K562 (cell line): ENCODE results near the gene KIF19. TPM values are rescaled to one million over a fixed set of nuclear protein-coding genes. Genes with fewer than 3 reads are reported as not detected.

Experiments used
- BCOR ChIP-seq: fragments of 450-650 bp; IDR thresholded peaks from 2 replicates; pipeline ENCODE4 v1.6.1; 2016
- CBFA2T2 ChIP-seq: fragments of 450-650 bp; conservative IDR thresholded peaks from 2 replicates; pipeline ENCODE4 v1.6.1; 2017; ENCODE audit warnings: mild to moderate bottlenecking
- CBX3 ChIP-seq, 2 experiments: IDR thresholded peaks; 1 replicate in 1 of 2; 2 replicates in 1 of 2; pipeline ENCODE4 v1.6.1; 2012; ENCODE audit warnings: inconsistent platforms in 2 of 2, low read length in 2 of 2, borderline replicate concordance in 1 of 2, control low read depth in 1 of 2
- CBX8 ChIP-seq: fragments of 200-600 bp; sonication (generic); IDR thresholded peaks from 2 replicates; pipeline ENCODE4 v1.6.1; 2012; ENCODE audit warnings: borderline replicate concordance, mixed run types, low read depth, mild to moderate bottlenecking, moderate library complexity, mixed read lengths, low read length, control low read depth, inconsistent platforms; ENCODE audit not compliant: poor library complexity, severe bottlenecking; ENCODE audit errors: extremely low read depth
- CHD2 ChIP-seq: IDR thresholded peaks from 2 replicates; pipeline ENCODE4 v1.6.1; 2011; ENCODE audit warnings: low read depth, low read length
- CREBBP ChIP-seq: IDR thresholded peaks from one replicate; pipeline ENCODE4 v1.6.1; 2012; ENCODE audit warnings: low read depth, mild to moderate bottlenecking, control low read depth, inconsistent platforms, low read length
- DACH1 ChIP-seq: fragments of 450-650 bp; IDR thresholded peaks from 2 replicates; pipeline ENCODE4 v1.6.1; 2018; ENCODE audit not compliant: partially characterized antibody
- IRF2 ChIP-seq: sonication (generic); formaldehyde crosslinking; IDR thresholded peaks from 2 replicates; pipeline ENCODE4 v1.8.1; 2022; ENCODE audit warnings: mild to moderate bottlenecking, missing genetic modification reagents
- JUNB ChIP-seq: fragments of 450-650 bp; formaldehyde crosslinking; conservative IDR thresholded peaks from 2 replicates; pipeline ENCODE4 v1.4.0; 2020; ENCODE audit warnings: mild to moderate bottlenecking
- KDM2B ChIP-seq: fragments of 250-450 bp; sonication (Bioruptor Pico); IDR thresholded peaks from 2 replicates; pipeline ENCODE4 v1.8.0; 2021; ENCODE audit warnings: mild to moderate bottlenecking, moderate library complexity
- MIER1 ChIP-seq: fragments of 450-650 bp; IDR thresholded peaks from 2 replicates; pipeline ENCODE4 v1.6.1; 2016; ENCODE audit warnings: antibody characterized with exemption, mild to moderate bottlenecking, low read depth
- NR3C1 ChIP-seq: sonication (generic); formaldehyde crosslinking; IDR thresholded peaks from 2 replicates; pipeline ENCODE4 v1.8.1; 2022; ENCODE audit warnings: missing genetic modification reagents
- POLR2G ChIP-seq: fragments of 200-400 bp; formaldehyde crosslinking; IDR thresholded peaks from 2 replicates; pipeline ENCODE4 v1.6.1; 2017; ENCODE audit warnings: low read depth, mild to moderate bottlenecking, antibody characterized with exemption, low read length, moderate library complexity
- SMARCA4 ChIP-seq: fragments of 450-650 bp; IDR thresholded peaks from 2 replicates; pipeline ENCODE4 v1.6.1; 2016
- STAG1 ChIP-seq: sonication (generic); formaldehyde crosslinking; IDR thresholded peaks from 2 replicates; pipeline ENCODE4 v1.5.0; 2020; ENCODE audit warnings: missing genetic modification reagents, borderline replicate concordance
- ZBTB1 ChIP-seq: sonication (generic); formaldehyde crosslinking; IDR thresholded peaks from 2 replicates; pipeline ENCODE4 v1.8.1; 2023; ENCODE audit warnings: missing genetic modification reagents, low read depth, mild to moderate bottlenecking, borderline replicate concordance
- ZFX ChIP-seq: sonication (generic); formaldehyde crosslinking; IDR thresholded peaks from 2 replicates; pipeline ENCODE4 v1.8.0; 2022; ENCODE audit warnings: mild to moderate bottlenecking, missing genetic modification reagents, moderate library complexity
- ZNF124 ChIP-seq: sonication (generic); formaldehyde crosslinking; IDR thresholded peaks from 2 replicates; pipeline ENCODE4 v1.8.1; 2022; ENCODE audit warnings: missing genetic modification reagents
- ZNF780A ChIP-seq: fragments of 250-450 bp; sonication (Bioruptor Pico); IDR thresholded peaks from 2 replicates; pipeline ENCODE4 v1.5.0; 2021; ENCODE audit warnings: mild to moderate bottlenecking
- ZZZ3 ChIP-seq: fragments of 450-650 bp; IDR thresholded peaks from 2 replicates; pipeline ENCODE4 v1.6.1; 2016; ENCODE audit warnings: antibody characterized with exemption, mild to moderate bottlenecking, moderate library complexity
- polyA plus RNA-seq, 8 experiments: library from polyadenylated mRNA; depleted of rRNA in 4 of 8; stranded (reverse) in 5 of 8; unstranded in 3 of 8; fragments of >200 nt; fragmentation: Nextera tagmentation in 2 of 8; fragmentation: Illumina TruSeq in 1 of 8; extraction: Ambion mirVana in 2 of 8; extraction: Trizol in 1 of 8; gene quantifications; 2 replicates each; pipeline versions ENCODE4 v1.2.1 to v1.2.3, GENCODE V29; 2011 to 2014; ENCODE audit warnings: inconsistent platforms in 1 of 8, missing spikeins in 1 of 8
- total RNA-seq, 7 experiments: library from RNA; depleted of rRNA in 6 of 7; stranded (reverse); fragments of >200 nt in 6 of 7; fragmentation: Illumina TruSeq in 2 of 7; extraction: Trizol in 2 of 7; gene quantifications; 2 replicates each; pipeline versions ENCODE4 v1.2.1 to v1.2.3, GENCODE V29; 2011 to 2021; ENCODE audit warnings: low replicate concordance in 1 of 7
- TF ChIP-seq, protein P1 (sequence below): sonication (generic); formaldehyde crosslinking; IDR thresholded peaks from 2 replicates; pipeline ENCODE4 v1.8.0; 2022; ENCODE audit warnings: missing genetic modification reagents, mild to moderate bottlenecking, borderline replicate concordance
- TF ChIP-seq, protein P2 (sequence below): fragments of 450-650 bp; conservative IDR thresholded peaks from 2 replicates; pipeline ENCODE4 v1.6.1; 2016; ENCODE audit warnings: missing genetic modification characterization, low read depth, mild to moderate bottlenecking, missing compliant biosample characterization, moderate library complexity
- TF ChIP-seq, protein P3 (sequence below): fragments of 450-650 bp; IDR thresholded peaks from 2 replicates; pipeline ENCODE4 v1.6.1; 2016; ENCODE audit warnings: antibody characterized with exemption
- TF ChIP-seq, protein P4 (sequence below), 2 experiments: fragments of 150-350 bp in 1 of 2; IDR thresholded peaks; 2 replicates each; pipeline ENCODE4 v1.6.1; 2012 to 2016; ENCODE audit warnings: low read depth in 2 of 2, low read length in 2 of 2, mild to moderate bottlenecking in 1 of 2, moderate library complexity in 1 of 2

Gene KIF19
- total and polyA plus RNA-seq, 9 of the 15 experiments (the other 6 are each of a cell fraction or from before 2014, with no cell fraction given) = 0.10 TPM; not detected in 8

DNA sequence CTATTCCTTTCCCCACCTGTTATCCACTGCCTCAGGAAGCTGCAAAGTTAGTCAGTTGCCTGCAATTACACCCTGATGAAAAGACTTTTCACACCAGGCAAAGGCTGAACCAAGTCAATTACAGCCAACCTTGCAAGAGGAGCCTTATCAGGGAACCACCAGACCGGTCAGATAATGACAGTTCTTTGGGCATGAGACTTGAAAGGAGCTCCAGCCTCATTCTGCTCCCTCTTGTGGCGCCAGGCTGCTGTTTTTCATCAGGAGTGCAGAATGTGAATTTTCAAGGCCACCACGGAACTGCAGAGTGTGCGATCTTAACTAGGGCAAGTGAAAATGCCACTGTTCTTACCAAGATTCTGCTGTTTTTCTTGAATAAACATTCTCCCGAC lies 29.5 kb upstream of the KIF19 start (continued):
- TF ChIP-seq CBX3 (IDR thresholded peaks at IDR 0.05; ENCODE audit: borderline replicate concordance in 1 of 2, low read length in 2 of 2) (peak in 1 of 2 experiments; percentile 93; a peak in 2 of 3 replicates), CREBBP (no peak), CBFA2T2 (peak; percentile 86), KDM2B (no peak), IRF2 (CRISPR knock-in tag) (no peak), SMARCA4 (peak; percentile 92), CBX8 (no peak), NR3C1 (no peak), JUNB (CRISPR knock-in tag) (no peak), ZZZ3 (no peak), ZBTB1 (no peak), ZNF124 (CRISPR knock-in tag) (no peak), STAG1 (no peak), MIER1 (no peak), ZFX (CRISPR knock-in tag) (no peak; the same call in 1 of the 2 replicates), POLR2G (no peak), CHD2 (no peak), ZNF780A (CRISPR knock-in tag) (no peak), BCOR (no peak), DACH1 (peak; percentile 77)
- TF ChIP-seq, protein P1, sequence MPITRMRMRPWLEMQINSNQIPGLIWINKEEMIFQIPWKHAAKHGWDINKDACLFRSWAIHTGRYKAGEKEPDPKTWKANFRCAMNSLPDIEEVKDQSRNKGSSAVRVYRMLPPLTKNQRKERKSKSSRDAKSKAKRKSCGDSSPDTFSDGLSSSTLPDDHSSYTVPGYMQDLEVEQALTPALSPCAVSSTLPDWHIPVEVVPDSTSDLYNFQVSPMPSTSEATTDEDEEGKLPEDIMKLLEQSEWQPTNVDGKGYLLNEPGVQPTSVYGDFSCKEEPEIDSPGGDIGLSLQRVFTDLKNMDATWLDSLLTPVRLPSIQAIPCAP (CRISPR knock-in tag) = no peak
- TF ChIP-seq, protein P2, sequence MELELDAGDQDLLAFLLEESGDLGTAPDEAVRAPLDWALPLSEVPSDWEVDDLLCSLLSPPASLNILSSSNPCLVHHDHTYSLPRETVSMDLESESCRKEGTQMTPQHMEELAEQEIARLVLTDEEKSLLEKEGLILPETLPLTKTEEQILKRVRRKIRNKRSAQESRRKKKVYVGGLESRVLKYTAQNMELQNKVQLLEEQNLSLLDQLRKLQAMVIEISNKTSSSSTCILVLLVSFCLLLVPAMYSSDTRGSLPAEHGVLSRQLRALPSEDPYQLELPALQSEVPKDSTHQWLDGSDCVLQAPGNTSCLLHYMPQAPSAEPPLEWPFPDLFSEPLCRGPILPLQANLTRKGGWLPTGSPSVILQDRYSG = 0 out of 2 replicates have a peak, but pooled peaks have one; percentile 57
- TF ChIP-seq, protein P3, sequence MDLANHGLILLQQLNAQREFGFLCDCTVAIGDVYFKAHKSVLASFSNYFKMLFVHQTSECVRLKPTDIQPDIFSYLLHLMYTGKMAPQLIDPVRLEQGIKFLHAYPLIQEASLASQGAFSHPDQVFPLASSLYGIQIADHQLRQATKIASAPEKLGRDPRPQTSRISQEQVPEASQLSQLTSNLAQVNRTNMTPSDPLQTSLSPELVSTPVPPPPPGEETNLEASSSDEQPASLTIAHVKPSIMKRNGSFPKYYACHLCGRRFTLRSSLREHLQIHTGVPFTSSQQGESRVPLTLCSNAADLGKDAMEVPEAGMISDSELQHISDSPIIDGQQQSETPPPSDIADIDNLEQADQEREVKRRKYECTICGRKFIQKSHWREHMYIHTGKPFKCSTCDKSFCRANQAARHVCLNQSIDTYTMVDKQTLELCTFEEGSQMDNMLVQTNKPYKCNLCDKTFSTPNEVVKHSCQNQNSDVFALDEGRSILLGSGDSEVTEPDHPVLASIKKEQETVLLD = peak; percentile 42; the same call in 1 of the 2 replicates
- TF ChIP-seq, protein P4, sequence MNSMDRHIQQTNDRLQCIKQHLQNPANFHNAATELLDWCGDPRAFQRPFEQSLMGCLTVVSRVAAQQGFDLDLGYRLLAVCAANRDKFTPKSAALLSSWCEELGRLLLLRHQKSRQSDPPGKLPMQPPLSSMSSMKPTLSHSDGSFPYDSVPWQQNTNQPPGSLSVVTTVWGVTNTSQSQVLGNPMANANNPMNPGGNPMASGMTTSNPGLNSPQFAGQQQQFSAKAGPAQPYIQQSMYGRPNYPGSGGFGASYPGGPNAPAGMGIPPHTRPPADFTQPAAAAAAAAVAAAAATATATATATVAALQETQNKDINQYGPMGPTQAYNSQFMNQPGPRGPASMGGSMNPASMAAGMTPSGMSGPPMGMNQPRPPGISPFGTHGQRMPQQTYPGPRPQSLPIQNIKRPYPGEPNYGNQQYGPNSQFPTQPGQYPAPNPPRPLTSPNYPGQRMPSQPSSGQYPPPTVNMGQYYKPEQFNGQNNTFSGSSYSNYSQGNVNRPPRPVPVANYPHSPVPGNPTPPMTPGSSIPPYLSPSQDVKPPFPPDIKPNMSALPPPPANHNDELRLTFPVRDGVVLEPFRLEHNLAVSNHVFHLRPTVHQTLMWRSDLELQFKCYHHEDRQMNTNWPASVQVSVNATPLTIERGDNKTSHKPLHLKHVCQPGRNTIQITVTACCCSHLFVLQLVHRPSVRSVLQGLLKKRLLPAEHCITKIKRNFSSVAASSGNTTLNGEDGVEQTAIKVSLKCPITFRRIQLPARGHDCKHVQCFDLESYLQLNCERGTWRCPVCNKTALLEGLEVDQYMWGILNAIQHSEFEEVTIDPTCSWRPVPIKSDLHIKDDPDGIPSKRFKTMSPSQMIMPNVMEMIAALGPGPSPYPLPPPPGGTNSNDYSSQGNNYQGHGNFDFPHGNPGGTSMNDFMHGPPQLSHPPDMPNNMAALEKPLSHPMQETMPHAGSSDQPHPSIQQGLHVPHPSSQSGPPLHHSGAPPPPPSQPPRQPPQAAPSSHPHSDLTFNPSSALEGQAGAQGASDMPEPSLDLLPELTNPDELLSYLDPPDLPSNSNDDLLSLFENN (IDR thresholded peaks at IDR 0.05; ENCODE audit: low read depth in 2 of 2, low read length in 2 of 2) = peak in 1 of 2 experiments; percentile 56; a peak in 1 of 4 replicates
